ENCODE results near the gene SMAD3.

The SMAD3 gene

DNA sequence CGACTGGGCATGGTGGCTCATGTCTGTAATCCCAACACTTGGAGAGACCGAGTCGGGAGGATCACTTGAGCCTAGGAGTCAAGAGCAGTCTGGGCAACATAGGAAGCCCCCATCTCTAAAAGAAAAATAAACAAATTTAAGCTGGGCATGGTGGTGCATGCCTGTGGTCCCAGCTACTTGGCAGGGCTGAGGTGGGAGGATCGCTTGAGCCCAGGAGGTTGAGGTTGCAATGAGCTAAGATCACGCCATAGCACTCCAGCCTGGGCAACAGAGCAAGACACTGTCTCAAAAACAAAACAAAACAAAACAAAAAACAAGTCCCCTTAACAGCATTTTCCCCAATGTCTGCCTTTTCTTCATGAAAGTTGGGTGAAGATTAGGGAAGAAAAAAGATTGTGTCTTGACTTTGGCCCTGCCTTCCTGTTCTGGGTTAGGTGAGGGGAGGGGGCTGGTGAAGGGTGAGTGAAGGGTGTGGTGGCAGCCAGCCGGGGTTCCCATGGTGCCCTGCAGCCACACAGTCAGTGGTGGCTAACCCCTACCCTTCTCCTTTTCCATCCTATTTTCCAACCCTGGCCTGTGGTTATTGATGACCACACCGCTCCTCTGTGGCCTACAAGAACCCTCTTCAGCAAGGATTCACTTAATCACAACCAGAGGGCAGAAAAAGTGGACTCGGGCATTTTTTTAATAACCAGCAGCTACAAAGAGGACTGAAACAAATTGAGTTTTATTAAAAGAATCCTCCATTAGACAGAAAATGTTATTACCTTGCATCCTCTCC lies 28.4 kb upstream of the SMAD3 start:
- no peak for DNase-seq

GRCh38 chr15:67037694-67038093 lies 27.7 kb upstream of the SMAD3 start:
- DNase-seq = no peak

DNA sequence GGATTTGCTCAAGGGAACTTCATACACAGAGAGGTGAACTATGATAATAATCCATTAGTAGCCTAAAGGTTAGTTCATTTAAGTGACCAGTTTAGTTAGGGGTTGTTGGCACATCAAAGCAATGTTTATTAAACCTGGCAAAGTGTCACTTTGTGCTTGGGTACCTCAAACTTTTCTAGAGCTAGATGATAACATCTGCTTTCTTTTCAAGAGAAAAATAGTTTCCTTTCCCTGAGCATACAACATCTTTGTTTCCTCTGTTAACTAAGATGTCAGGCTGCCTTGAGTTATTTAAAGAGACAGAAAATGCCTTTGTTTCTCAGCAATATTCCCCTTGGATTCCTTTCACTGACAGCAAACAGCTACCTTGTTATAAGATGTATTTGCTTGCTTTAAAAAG lies 26.7 kb upstream of the SMAD3 start:
- DNase-seq = no peak

DNA sequence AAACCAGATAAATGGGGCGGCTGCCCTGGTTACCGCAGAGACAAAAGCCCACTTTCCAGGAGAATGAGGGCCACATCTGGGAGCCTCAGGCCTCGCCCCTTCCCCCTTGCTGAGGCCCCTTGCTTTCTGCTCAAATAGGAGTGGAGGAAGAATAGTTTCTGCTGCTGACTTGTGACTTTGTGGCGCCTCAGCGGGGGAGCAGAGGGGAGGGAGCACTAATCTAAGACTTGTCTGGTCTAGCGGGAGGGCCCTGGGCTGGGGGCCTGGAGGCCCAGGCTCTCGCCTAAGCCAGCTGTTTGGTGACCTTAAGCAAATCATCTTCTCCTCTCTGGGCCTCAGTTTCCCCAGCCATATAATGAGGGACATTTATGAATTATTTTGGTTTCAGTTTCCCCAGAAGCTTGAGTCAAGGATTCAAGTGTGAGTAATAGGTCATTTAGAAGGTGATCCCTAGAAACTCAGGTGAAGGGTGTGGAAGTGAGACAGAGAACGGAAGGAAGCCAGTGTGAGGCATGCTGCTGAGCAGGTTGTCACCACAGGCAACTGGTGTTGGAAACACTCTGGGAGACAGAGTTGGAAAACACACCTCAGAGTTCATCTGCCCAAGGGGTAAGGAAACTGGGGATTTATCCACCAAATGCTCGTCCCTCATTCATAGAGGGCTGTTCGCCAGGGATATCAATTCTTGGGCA lies 25.9 kb upstream of the SMAD3 start:
- no peak for DNase-seq

DNA sequence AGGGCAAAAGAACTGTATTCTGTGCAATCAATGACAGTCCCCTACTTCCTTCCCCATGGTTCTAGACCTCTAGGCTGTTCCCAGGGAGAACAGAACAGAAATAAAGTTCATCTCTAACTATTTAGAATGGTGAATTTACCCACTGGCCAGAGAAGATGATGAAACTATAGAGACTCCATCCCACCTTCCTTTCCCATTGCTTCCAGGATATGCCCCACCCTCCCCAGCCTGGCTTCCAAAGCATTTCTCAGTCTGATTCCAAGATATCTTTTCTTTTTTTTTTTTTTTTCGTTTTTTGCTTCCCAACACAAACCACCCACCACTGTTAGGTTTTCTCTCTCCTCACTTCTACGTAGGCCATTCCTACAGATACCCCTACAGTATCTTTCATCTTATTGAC lies 25.1 kb upstream of the SMAD3 start:
- no peak for DNase-seq

DNA sequence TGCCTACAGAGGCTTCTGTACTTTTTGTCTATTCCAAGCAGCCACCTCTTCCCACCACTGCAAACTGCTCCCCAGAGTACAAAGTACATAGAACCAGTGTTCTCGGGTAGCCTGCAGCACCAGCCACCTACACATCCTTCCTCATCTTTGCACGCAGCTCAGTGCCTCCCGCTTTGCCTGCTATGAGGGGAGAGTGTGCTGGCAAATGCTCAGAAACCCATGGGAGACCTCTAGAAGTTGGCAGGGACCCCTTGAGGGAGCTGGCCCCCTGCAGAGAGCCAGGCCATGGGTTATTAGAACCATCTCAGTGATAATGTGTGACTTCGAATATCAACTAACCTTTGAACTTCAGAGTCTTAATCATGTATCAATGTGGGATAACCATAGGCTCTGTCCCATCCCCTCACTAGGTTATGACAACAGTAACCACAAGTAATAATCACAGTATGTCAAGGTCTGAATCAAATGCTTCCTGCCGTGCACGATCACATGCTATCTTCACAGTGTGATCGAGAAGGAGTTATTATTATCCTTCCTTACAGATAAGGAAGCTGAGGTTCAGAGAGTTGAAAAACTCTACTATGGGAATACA lies 22.8 kb upstream of the SMAD3 start:
- DNase-seq = no peak

DNA sequence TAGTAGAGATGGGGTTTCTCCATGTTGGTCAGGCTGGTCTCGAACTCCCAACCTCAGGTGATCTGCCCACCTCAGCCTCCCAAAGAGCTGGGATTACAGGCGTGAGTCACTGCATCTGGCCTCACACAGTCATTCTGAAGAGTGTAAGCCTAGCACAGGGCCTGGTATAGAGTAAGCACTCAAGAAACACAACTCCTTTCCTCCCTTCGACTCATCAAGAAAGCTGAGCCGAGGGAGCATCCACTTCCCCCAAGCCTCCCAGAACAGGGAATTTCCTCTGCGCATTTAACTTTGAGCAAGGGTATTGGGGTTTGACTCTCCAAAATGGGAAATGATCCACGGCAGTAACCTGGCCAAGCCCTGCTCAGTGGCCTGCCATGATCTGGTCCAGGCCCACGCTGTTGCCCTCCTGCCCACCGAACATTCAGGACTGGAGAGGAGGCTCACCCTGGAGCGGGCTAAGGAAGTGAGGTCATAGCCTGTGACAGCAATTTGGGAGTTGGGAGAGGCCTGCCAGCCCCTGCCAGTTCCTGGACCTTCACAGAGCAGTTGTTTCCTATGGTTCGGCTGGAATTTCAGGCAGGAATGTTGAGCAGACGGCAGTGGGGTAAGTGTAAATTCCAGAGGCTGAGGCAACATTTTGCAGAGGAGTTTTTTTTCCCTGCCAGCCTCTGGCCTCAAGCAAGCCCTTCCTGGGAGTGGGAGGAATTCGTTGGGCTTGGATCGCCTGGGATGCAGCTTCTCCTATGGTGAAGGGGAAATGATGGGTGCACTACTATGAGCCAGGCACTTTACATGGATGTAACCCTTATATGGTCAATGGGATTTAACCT lies 21.2 kb upstream of the SMAD3 start:
- peak; percentile 78 for DNase-seq

GRCh38 chr15:67047149-67047661 lies 18.2 kb upstream of the SMAD3 start:
- no peak for DNase-seq

- DNase-seq = peak; percentile 73
These were observed 16.8 kb upstream of the SMAD3 start for GRCh38 chr15:67048281-67049279.

GRCh38 chr15:67049351-67050044 lies 15.9 kb upstream of the SMAD3 start:
- no peak for DNase-seq

DNA sequence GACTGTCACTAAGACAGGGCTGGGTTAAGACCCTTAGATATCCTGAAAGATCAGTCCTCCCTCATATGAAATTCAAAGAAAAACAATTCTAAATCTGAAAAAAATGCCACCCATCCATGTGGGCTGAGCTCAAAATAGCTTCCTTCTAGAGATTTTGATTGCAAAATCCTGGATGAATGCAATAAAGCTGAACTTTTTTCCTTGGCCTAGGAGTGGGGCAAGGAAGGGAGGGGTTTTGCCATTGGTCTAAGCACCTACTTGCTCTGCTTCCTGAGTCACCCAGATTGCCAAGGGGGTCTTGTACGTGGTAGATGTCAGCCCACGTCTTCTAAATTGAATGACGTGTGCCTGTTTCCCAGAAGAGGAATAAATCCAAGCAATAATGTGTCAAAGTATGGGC lies 15.3 kb upstream of the SMAD3 start:
- DNase-seq = peak; percentile 72

DNA sequence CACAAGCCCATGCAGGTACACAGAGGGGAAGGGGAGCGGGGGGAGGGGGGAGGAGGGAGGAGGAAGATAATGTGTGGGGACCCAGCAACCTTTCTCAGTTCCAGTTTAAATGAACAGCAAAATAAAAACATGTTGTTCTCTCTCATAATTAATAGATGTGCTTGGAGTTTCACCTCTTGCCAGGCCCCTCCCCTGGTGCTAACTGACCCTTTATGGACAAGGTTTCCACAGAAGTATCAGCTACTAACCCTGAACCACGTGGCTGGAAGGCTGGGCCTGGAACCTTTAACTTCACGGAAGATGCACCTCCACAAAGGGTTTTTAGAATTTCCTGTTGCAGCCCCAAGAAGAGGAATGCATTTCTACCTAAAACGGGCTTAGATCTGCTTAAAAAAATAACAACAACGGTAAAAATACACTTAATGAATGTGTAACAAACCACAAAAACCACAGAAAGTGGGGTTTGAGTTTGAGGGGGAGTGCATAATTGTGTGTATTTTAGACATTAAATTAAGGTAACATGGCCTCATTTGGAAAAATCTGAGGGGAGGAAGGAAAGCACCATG lies 14.8 kb upstream of the SMAD3 start:
- DNase-seq = no peak

DNA sequence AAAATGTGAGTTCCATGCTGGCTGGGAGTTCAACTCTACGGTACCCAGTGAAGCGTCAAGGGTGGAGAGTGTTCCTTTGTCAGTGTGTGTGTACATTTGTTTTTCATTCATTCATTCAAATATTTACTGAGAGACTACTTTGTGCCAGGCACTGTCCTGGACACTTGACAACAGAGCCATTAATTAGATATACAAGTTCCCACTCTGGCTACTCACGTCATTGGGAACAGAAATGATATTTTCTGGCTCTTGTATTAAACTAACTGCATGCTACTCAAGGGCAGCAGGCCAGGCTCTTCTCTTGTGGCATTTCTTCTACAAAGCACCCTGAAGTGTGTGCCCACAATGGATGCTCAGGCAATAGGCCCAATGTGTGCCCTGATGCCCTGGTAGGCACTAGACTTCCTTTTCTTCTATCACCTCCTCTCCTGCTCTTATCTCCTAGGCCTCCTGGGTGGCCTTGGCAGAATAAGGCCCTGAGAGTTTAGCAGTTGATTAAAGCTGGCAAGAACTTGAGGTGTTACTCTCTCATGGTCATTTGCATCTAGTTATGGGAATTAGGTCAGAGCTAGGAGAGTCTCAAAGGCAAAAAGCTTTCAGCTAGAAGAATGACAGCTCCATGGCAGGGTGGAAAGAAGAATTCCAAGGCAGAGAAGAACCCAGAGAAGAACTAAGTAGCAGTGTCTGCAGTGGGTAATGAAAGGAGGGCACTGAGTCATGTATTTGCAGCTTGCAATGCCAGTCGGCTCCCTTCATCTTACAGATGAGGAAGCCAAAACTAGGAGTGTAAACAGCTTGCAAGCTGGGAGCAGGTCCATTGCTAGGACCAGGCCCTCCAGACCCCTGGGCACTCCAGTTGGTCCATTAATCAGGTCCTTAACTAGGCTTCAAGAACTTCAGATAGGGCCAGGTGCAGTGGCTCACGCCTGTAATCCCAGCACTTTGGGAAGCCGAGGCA lies 14.0 kb upstream of the SMAD3 start:
- DNase-seq = no peak

DNA sequence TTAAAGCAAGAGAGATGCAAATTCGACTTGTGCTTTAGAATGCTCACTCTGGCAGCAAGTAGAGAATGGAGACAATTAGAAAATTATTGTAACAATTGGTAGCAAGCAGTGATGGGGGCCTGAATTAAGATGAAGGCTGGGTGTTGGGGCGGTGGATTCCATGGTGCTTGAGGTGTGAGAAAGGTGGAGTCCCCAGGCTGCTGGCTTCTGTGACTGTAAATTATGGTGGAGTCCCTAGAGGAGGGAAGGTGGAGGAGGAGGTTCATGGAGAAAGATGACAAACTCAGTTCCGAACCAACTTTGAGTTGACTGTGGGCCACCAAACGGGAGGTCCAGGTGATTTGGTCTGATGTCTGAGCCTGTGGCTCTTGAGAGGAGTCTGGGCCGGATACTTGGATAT lies 10.7 kb upstream of the SMAD3 start:
- no peak for DNase-seq

- DNase-seq = no peak
These were observed 6.3 kb upstream of the SMAD3 start for GRCh38 chr15:67059127-67059553.

DNA sequence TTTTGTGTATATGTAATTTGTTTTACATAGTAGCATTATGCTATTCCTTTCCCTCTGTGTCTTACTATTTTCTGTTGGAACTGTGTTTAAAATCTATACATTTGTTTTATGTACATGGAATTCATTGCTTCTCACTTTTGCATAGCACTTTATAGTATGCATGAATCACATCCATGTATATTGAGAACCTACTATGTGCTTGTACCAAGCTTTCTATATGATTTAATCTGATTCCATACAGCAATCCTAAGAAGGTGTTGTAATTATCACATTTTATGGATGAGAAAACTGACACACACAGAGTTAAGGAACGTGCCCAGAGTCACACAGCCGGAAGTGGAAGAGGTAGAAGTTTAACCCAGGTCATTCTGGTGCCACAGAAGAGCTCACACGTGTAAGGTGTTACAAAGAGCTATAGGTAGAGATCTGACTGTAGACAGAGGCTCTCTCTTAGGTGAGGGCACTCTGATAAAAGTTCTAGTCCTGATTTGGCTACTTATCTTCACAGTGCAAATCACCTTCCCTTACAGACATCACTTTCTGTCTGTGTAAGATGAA lies 3.5 kb upstream of the SMAD3 start:
- DNase-seq = no peak

- DNase-seq = no peak
These were observed 2.9 kb upstream of the SMAD3 start for GRCh38 chr15:67062369-67062985.
